Nephron (organoid): ENCODE results near the gene SULT2B1.

ENCODE experiments used
- H3K27ac Mint-ChIP-seq, 3 experiments: 2 replicates each; pipeline ENCODE4 v1.8.0; 2020; ENCODE audit warnings: mixed read lengths in 3 of 3, mild to moderate bottlenecking in 2 of 3, moderate library complexity in 1 of 3
- H3K27me3 Mint-ChIP-seq: 2 replicates; pipeline ENCODE4 v1.8.0; 2021; ENCODE audit warnings: low read depth, mild to moderate bottlenecking, moderate library complexity, mixed read lengths
- H3K36me3 Mint-ChIP-seq: 2 replicates; pipeline ENCODE4 v1.8.0; 2020; ENCODE audit warnings: low read depth, mixed read lengths
- H3K4me1 Mint-ChIP-seq: 2 replicates; pipeline ENCODE4 v1.8.0; 2020; ENCODE audit warnings: mixed read lengths
- H3K4me3 Mint-ChIP-seq, 3 experiments: 2 replicates each; pipeline ENCODE4 v1.8.0; 2020; ENCODE audit warnings: mild to moderate bottlenecking in 3 of 3, mixed read lengths in 3 of 3, moderate library complexity in 2 of 3
- H3K9me3 Mint-ChIP-seq: 2 replicates; pipeline ENCODE4 v1.8.0; 2020; ENCODE audit warnings: mixed read lengths
- CTCF ChIP-seq, 3 experiments: fragments of 200-600 bp; sonication (generic); IDR thresholded peaks; one replicate each; pipeline ENCODE4 v1.5.0; 2021; ENCODE audit warnings: antibody characterized with exemption in 3 of 3; ENCODE audit not compliant: unreplicated experiment in 3 of 3

The SULT2B1 gene

GRCh38 chr19:48627201-48627864 is 75.4 kb downstream of the SULT2B1 start:
- no peak for TF ChIP-seq CTCF (IDR thresholded peaks at IDR 0.05; ENCODE audit: unreplicated experiment in 3 of 3)
- no peaks in the 10 kb centered on the region for H3K27me3 Mint-ChIP-seq
- no peaks in the 10 kb centered on the region for H3K36me3 Mint-ChIP-seq
- no peak overlapping the region for H3K27ac Mint-ChIP-seq
- H3K4me1 Mint-ChIP-seq, result peaks cover 33% of the 10 kb centered on the region
- peak overlapping the region in 2 of 3 experiments; percentile 31 to 51 for H3K4me3 Mint-ChIP-seq
- H3K9me3 Mint-ChIP-seq, result no peaks in the 10 kb centered on the region

- no peaks in the 10 kb centered on the region for H3K36me3 Mint-ChIP-seq
- H3K27ac Mint-ChIP-seq, result no peak overlapping the region
- TF ChIP-seq CTCF (IDR thresholded peaks at IDR 0.05; ENCODE audit: unreplicated experiment in 3 of 3), result no peak
- no peaks in the 10 kb centered on the region for H3K9me3 Mint-ChIP-seq
- no peak overlapping the region for H3K4me3 Mint-ChIP-seq
- H3K27me3 Mint-ChIP-seq, result no peaks in the 10 kb centered on the region
- peaks cover 34% of the 10 kb centered on the region for H3K4me1 Mint-ChIP-seq
Measured at GRCh38 chr19:48627865-48628314, 75.9 kb downstream of the SULT2B1 start.

GRCh38 chr19:48628486-48629296 is 76.7 kb downstream of the SULT2B1 start:
- no peak for TF ChIP-seq CTCF (IDR thresholded peaks at IDR 0.05; ENCODE audit: unreplicated experiment in 3 of 3)
- H3K36me3 Mint-ChIP-seq, result no peaks in the 10 kb centered on the region
- H3K27ac Mint-ChIP-seq, result peak overlapping the region in 1 of 3 experiments; percentile 8
- no peaks in the 10 kb centered on the region for H3K9me3 Mint-ChIP-seq
- H3K27me3 Mint-ChIP-seq, result no peaks in the 10 kb centered on the region
- peaks cover 28% of the 10 kb centered on the region for H3K4me1 Mint-ChIP-seq
- H3K4me3 Mint-ChIP-seq, result peak overlapping the region in 1 of 3 experiments; percentile 35

- Mint-ChIP-seq H3K9me3 (no peaks in the 10 kb centered on the region), H3K27me3 (no peaks in the 10 kb centered on the region), H3K27ac (no peak overlapping the region), H3K4me3 (no peak overlapping the region), H3K36me3 (no peaks in the 10 kb centered on the region), H3K4me1 (peaks cover 27% of the 10 kb centered on the region)
- TF ChIP-seq CTCF (IDR thresholded peaks at IDR 0.05; ENCODE audit: unreplicated experiment in 3 of 3), result no peak
Measured at GRCh38 chr19:48629297-48629598, 77.3 kb downstream of the SULT2B1 start.

DNA sequence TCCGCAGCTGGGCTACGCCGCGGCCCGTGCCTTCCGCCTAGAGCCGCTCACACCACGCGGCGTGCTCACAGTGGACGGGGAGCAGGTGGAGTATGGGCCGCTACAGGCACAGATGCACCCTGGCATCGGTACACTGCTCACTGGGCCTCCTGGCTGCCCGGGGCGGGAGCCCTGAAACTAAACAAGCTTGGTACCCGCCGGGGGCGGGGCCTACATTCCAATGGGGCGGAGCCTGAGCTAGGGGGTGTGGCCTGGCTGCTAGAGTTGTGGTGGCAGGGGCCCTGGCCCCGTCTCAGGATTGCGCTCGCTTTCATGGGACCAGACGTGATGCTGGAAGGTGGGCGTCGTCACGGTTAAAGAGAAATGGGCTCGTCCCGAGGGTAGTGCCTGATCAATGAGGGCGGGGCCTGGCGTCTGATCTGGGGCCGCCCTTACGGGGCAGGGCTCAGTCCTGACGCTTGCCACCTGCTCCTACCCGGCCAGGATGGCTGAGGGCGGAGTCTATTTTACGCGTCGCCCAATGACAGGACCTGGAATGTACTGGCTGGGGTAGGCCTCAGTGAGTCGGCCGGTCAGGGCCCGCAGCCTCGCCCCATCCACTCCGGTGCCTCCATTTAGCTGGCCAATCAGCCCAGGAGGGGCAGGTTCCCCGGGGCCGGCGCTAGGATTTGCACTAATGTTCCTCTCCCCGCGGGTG is 77.8 kb downstream of the SULT2B1 start:
- Mint-ChIP-seq H3K36me3 (no peaks in the 10 kb centered on the region), H3K4me1 (peaks cover 32% of the 10 kb centered on the region), H3K9me3 (no peaks in the 10 kb centered on the region)

More for the DNA sequence above, 77.8 kb downstream of the SULT2B1 start:
- Mint-ChIP-seq H3K27me3 (no peaks in the 10 kb centered on the region), H3K4me3 (peak overlapping the region; percentile 56 to 71 (median 57)), H3K27ac (peak overlapping the region; percentile 53 to 87 (median 71))
- no peak for TF ChIP-seq CTCF (IDR thresholded peaks at IDR 0.05; ENCODE audit: unreplicated experiment in 3 of 3)
